IPS-20b (cell line): Measurements from ENCODE around the gene CDCA3.

Experiments used
- H3K27ac ChIP-seq: one replicate; pipeline ENCODE4 v1.5.1; 2013; ENCODE audit warnings: low read length
- H3K27me3 ChIP-seq: 2 replicates; pipeline ENCODE4 v1.6.1; 2013; ENCODE audit warnings: mild to moderate bottlenecking, low read length, inconsistent platforms; ENCODE audit not compliant: insufficient read depth
- H3K36me3 ChIP-seq: 2 replicates; pipeline ENCODE4 v1.6.1; 2013; ENCODE audit warnings: low read depth, mild to moderate bottlenecking, inconsistent platforms, low read length, moderate library complexity; ENCODE audit not compliant: insufficient read depth
- H3K4me1 ChIP-seq: 2 replicates; pipeline ENCODE4 v1.6.1; 2013; ENCODE audit warnings: mild to moderate bottlenecking, control low read depth, inconsistent platforms, low read length, moderate library complexity; ENCODE audit not compliant: insufficient read depth
- H3K4me3 ChIP-seq: 2 replicates; pipeline ENCODE4 v1.5.1; 2013; ENCODE audit warnings: mild to moderate bottlenecking, low read length, inconsistent platforms
- H3K9ac ChIP-seq: 2 replicates; pipeline ENCODE4 v1.6.1; 2013; ENCODE audit warnings: low read depth, mild to moderate bottlenecking, inconsistent platforms, low read length, moderate library complexity
- H3K9me3 ChIP-seq: 2 replicates; pipeline ENCODE4 v1.6.1; 2013; ENCODE audit warnings: mild to moderate bottlenecking, low read depth, low read length, inconsistent platforms; ENCODE audit not compliant: insufficient read depth

Gene CDCA3

DNA sequence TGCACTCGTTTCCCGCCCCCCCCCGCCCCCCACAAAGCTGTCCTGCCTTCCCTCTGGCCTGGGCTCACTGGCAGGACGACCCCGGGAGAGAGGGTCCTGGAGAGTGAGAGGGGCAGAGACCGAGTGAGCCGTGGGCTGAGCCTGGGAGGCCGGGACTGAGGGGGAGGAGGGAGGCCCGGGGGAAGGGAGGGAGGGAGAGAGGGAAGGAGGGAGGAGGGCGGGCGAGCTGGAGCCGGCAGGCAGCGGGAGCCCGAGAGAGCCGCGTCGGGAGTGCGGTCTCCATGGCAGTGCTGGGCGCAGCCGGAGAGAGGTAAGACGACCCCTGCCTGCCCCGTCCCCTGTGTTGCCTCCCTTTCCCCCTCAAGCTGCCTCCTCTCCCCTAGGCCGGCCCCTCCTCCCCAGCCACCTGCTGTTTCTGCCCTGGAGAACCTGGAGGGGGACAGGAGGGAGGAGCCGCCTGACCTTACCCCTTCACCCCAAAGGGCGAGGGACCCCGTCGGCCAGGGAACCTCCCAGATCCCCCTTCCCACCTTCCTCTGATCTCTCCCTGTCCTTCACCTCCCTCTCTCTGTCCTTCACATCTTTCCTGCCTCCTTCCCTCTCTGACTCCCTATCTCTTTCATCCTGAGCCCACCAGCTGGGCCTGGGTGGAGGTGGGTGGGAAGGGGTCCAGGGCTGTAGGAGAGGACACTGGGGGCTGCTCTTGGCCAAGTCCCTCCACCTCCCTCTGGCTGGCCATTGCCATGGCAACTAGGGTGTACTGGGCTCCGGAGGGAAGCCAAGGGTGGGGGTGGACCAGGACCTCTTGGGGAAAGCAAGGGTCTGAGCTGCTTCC lies 29.3 kb downstream of the CDCA3 start, which contains the start of gene GPR162:
Gene GPR162, plus strand, starts transcription at position 231 of the 835 bp plus-strand sequence. CDS start 2,078 bp downstream, outside the sequence.
- H3K36me3 ChIP-seq, result no peaks in the 10 kb centered on the region
- H3K9ac ChIP-seq, result peak within 1 kb of the TSS; percentile 73
- peaks cover 30% of the 10 kb centered on the region for H3K4me1 ChIP-seq
- H3K4me3 ChIP-seq, result peak within 1 kb of the TSS; percentile 79
- peak within 1 kb of the TSS; percentile 53 for H3K27ac ChIP-seq
- H3K27me3 ChIP-seq, result peaks cover 47% of the 10 kb centered on the region
- no peaks in the 10 kb centered on the region for H3K9me3 ChIP-seq

DNA sequence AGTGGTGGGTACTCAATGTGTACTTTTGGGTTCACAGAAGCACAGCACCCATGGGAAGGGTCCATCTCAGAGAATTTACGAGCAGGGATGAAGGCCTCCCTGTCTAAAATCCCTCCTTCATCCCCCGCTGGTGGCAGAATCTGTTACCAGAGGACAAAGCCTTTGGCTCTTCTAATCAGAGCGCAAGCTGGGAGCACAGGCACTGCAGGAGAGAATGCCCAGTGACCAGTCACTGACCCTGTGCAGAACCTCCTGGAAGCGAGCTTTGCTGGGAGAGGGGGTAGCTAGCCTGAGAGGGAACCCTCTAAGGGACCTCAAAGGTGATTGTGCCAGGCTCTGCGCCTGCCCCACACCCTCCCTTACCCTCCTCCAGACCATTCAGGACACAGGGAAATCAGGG lies 30.9 kb downstream of the CDCA3 start:
- H3K9ac ChIP-seq, result no peak overlapping the region
- no peaks in the 10 kb centered on the region for H3K36me3 ChIP-seq
- no peak overlapping the region for H3K27ac ChIP-seq
- H3K4me1 ChIP-seq, result peaks cover 27% of the 10 kb centered on the region
- no peak overlapping the region for H3K4me3 ChIP-seq
- H3K27me3 ChIP-seq, result peaks cover 41% of the 10 kb centered on the region
- no peaks in the 10 kb centered on the region for H3K9me3 ChIP-seq

DNA sequence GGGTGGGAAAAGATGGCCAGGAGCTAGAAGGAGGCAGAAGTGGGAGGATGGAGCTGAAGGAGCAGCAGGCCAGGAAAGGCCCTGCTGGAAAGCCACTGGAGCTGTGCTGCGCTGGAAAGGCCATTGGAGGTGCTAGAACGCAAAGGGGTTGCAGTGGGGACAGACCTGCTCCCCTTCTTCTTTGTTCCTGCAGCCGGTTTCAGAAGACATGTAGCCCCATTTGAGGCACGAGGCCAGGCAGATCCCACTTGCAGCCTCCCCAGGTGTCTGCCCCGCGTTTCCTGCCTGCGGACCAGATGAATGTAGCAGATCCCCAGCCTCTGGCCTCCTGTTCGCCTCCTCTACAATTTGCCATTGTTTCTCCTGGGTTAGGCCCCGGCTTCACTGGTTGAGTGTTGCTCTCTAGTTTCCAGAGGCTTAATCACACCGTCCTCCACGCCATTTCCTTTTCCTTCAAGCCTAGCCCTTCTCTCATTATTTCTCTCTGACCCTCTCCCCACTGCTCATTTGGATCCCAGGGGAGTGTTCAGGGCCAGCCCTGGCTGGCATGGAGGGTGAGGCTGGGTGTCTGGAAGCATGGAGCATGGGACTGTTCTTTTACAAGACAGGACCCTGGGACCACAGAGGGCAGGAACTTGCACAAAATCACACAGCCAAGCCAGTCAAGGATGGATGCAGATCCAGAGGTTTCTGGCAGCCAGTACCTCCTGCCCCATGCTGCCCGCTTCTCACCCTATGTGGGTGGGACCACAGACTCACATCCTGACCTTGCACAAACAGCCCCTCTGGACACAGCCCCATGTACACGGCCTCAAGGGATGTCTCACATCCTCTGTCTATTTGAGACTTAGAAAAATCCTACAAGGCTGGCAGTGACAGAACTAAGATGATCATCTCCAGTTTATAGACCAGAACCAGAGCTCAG lies 31.7 kb downstream of the CDCA3 start:
- peaks cover 27% of the 10 kb centered on the region for H3K4me1 ChIP-seq
- no peaks in the 10 kb centered on the region for H3K9me3 ChIP-seq
- peak overlapping the region; percentile 1; the same call in 1 of the 2 replicates for H3K9ac ChIP-seq
- H3K27me3 ChIP-seq, result peaks cover 38% of the 10 kb centered on the region
- H3K36me3 ChIP-seq, result no peaks in the 10 kb centered on the region
- H3K27ac ChIP-seq, result no peak overlapping the region
- H3K4me3 ChIP-seq, result peak overlapping the region; percentile 36; the same call in 1 of the 2 replicates

DNA sequence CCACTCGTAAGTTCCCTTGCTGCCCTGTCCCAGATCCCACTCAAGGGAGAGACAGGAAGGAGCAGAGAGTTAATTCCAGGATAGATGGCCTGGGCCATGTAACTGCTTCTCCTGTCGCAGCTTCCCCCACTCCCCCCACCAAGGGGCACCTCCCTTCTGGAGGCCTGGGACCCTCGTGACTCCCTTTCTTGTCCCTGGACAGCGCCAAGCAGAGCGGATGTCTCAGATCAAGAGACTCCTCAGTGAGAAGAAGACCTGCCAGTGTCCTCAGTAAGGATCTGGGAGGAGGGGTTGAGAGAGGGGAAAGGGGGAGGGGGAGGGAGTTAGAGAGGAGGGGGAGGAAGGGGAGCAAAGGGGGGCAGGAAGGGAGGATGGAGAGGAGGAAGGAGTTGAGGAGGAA lies 32.4 kb downstream of the CDCA3 start:
- peaks cover 33% of the 10 kb centered on the region for H3K27me3 ChIP-seq
- H3K36me3 ChIP-seq, result no peaks in the 10 kb centered on the region
- peak overlapping the region; percentile 63; the same call in 1 of the 2 replicates for H3K9ac ChIP-seq
- H3K4me3 ChIP-seq, result peak overlapping the region; percentile 53; the same call in 1 of the 2 replicates
- no peak overlapping the region for H3K27ac ChIP-seq
- no peaks in the 10 kb centered on the region for H3K9me3 ChIP-seq
- H3K4me1 ChIP-seq, result peaks cover 27% of the 10 kb centered on the region

DNA sequence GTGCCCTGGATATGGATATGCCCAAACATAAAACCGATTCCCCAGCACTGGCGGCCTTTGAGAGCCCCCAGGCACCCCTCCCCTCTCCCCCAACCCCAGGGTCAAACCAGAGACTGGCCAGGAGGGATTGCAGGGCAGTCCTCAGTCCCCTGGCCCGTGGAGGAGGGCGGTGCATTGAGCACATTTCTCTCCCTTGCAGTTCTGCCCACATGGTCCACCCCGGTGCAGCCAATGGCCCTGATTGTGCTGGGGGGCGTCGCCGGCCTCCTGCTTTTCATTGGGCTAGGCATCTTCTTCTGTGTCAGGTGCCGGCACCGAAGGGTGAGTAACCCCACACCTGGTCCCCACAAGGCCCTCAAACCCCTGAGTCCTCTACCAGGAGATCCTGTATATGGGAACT lies 32.9 kb downstream of the CDCA3 start:
- Histone ChIP-seq H3K4me1 (peaks cover 27% of the 10 kb centered on the region), H3K36me3 (no peaks in the 10 kb centered on the region), H3K9me3 (no peaks in the 10 kb centered on the region), H3K9ac (peak overlapping the region; percentile 63; the same call in 1 of the 2 replicates), H3K27ac (no peak overlapping the region), H3K27me3 (peaks cover 29% of the 10 kb centered on the region), H3K4me3 (peak overlapping the region; percentile 53; the same call in 1 of the 2 replicates)

- Histone ChIP-seq H3K27ac (no peak overlapping the region), H3K9me3 (no peaks in the 10 kb centered on the region), H3K36me3 (no peaks in the 10 kb centered on the region), H3K27me3 (peaks cover 23% of the 10 kb centered on the region), H3K4me1 (peaks cover 22% of the 10 kb centered on the region), H3K9ac (no peak overlapping the region), H3K4me3 (no peak overlapping the region; the same call in 1 of the 2 replicates)
Observed at GRCh38 chr12:6817662-6818157, 33.4 kb downstream of the CDCA3 start.

DNA sequence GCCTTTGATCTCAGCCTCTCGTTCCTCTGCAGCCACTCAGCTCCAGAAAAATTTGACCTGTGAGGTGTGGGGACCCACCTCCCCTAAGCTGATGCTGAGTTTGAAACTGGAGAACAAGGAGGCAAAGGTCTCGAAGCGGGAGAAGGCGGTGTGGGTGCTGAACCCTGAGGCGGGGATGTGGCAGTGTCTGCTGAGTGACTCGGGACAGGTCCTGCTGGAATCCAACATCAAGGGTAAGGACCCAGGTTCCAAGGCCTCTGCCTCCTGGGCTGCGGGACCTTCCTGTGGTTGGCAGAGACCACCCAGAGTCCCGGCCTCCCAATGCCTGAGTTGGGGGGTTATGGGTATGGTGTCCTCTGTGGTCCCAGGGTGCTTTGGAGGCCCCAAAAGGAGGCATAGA lies 34.0 kb downstream of the CDCA3 start:
- H3K27ac ChIP-seq, result no peak overlapping the region
- H3K4me3 ChIP-seq, result no peak overlapping the region
- H3K27me3 ChIP-seq, result peaks cover 17% of the 10 kb centered on the region
- no peaks in the 10 kb centered on the region for H3K36me3 ChIP-seq
- no peak overlapping the region for H3K9ac ChIP-seq
- H3K4me1 ChIP-seq, result peaks cover 17% of the 10 kb centered on the region
- no peaks in the 10 kb centered on the region for H3K9me3 ChIP-seq

DNA sequence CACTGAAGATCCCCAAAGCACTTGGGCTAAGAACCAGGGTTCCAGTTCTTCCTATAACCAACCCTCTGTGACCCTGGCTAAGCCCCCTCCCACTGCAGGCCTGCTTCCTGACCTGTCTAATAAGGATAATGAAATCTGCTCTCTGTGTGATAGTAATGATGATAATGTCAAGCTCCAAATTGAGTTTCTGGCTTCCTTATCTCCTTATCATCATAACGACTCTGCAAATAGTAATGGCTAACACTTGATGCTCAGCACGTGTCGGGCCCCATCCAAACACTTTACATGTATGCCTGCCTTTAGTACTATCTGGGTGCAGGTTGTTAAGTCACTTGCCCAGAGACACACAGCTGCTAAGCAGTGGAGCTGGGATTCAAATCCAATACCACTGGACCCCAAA lies 34.5 kb downstream of the CDCA3 start:
- Histone ChIP-seq H3K9ac (no peak overlapping the region), H3K9me3 (no peaks in the 10 kb centered on the region), H3K27me3 (peaks cover 15% of the 10 kb centered on the region), H3K4me1 (peaks cover 15% of the 10 kb centered on the region), H3K36me3 (no peaks in the 10 kb centered on the region), H3K4me3 (no peak overlapping the region), H3K27ac (no peak overlapping the region)

- Histone ChIP-seq H3K27me3 (peaks cover 7% of the 10 kb centered on the region; the same call in 1 of the 2 replicates), H3K4me1 (no peaks in the 10 kb centered on the region; the same call in 1 of the 2 replicates), H3K9me3 (no peaks in the 10 kb centered on the region), H3K4me3 (no peak overlapping the region), H3K36me3 (no peaks in the 10 kb centered on the region), H3K9ac (no peak overlapping the region), H3K27ac (no peak overlapping the region)
Observed at GRCh38 chr12:6813363-6813762, 37.7 kb downstream of the CDCA3 start.

DNA sequence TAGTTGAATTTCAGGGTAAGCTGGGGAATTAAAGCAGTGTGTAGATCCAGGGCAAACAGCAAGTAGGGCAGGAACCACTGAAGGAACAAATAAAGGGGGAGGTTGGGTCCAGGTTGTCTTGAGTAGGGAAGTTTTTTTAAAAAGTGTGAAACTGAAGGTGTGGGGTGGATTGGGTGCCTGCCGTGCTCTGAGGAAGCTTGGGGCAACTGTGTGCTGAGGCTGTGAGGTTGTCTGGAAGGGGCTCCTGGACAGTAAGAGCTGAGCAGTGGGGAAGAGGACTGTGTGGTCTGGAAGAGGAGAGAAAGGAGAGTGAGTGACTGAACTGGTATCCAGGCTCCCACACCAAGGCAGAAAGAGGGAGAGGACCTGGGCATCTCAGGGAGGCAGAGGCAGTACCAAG lies 40.3 kb downstream of the CDCA3 start:
- H3K4me1 ChIP-seq, result no peaks in the 10 kb centered on the region; the same call in 1 of the 2 replicates
- H3K9me3 ChIP-seq, result no peaks in the 10 kb centered on the region
- H3K27ac ChIP-seq, result no peak overlapping the region
- H3K27me3 ChIP-seq, result peaks cover 7% of the 10 kb centered on the region; the same call in 1 of the 2 replicates
- H3K36me3 ChIP-seq, result no peaks in the 10 kb centered on the region
- H3K9ac ChIP-seq, result no peak overlapping the region
- no peak overlapping the region for H3K4me3 ChIP-seq

GRCh38 chr12:6809056-6809455 lies 42.0 kb downstream of the CDCA3 start:
- Histone ChIP-seq H3K36me3 (no peaks in the 10 kb centered on the region), H3K4me3 (no peak overlapping the region), H3K27ac (no peak overlapping the region), H3K9me3 (no peaks in the 10 kb centered on the region), H3K4me1 (no peaks in the 10 kb centered on the region; the same call in 1 of the 2 replicates), H3K9ac (no peak overlapping the region), H3K27me3 (no peaks in the 10 kb centered on the region)
